Middle frontal gyrus (tissue), 1 donor: ENCODE results near the gene CDK14.

Source experiments
- DNase-seq: peaks from one replicate; pipeline ENCODE4 v3.0.0-alpha.2; 2015; ENCODE audit warnings: low spot score; ENCODE audit errors: extremely low spot score

The CDK14 gene

GRCh38 chr7:91187061-91187460 lies 590.9 kb downstream of the CDK14 start:
- no peak for DNase-seq

DNA sequence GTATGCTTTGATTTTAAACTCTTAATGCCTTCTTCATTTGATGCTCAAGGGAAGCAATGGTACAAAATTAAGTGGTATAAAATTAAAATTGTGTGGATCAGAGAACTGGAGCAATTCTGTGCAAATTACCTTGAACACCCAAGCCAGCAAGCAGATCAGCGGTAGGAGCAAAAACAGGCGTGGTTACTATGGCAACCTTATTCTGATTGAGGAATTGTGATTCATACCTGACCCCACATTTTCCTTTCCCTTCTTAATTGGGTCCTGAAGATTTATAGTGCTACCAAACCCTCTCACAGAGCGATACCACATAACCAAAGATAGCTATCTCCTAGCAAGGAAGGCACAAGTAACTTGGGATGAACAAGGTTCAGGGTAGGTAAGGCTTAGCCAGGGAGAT lies 595.6 kb downstream of the CDK14 start:
- no peak for DNase-seq

GRCh38 chr7:91193141-91193540 lies 597.0 kb downstream of the CDK14 start:
- DNase-seq, result no peak

DNA sequence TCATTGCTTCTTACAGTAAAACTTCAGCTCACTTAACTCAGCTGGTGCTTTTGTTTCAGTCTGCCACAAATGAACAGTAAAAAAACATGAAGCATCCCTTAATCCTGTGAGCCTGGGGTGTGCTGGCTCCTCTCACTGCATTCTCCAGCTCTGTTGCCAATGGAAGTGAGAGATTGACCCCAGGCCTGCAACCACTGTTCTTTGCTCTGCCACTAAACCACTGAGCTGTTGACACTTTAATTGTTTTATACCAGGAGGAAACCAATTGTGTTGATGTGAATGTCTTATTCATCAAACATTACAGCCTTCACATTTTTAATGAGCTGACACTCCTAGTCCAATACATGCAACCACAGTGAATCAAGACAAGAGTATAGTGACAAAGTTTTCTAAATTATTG lies 598.7 kb downstream of the CDK14 start:
- no peak for DNase-seq

GRCh38 chr7:91196058-91196457 lies 599.9 kb downstream of the CDK14 start:
- no peak for DNase-seq

GRCh38 chr7:91198371-91198770 lies 602.2 kb downstream of the CDK14 start:
- DNase-seq, result no peak

DNA sequence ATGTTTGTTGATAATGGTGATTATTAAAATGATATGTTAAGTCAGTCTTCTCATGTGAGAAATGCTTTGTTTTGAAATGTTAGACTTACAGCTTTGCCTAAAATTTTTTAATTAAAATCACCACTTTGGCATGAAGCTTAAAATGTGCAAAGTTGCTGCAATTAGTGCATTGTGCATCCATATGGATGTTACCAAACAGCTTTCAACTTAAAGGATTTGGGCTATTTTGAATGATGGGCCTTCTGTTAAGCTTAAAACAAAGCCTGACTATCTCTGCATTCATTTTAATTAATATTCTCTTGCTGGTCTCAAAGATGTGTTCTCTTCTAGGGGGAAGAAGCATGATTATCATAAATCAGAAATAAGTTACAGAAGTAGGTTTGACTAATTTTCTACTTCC lies 603.5 kb downstream of the CDK14 start:
- DNase-seq, result no peak

DNA sequence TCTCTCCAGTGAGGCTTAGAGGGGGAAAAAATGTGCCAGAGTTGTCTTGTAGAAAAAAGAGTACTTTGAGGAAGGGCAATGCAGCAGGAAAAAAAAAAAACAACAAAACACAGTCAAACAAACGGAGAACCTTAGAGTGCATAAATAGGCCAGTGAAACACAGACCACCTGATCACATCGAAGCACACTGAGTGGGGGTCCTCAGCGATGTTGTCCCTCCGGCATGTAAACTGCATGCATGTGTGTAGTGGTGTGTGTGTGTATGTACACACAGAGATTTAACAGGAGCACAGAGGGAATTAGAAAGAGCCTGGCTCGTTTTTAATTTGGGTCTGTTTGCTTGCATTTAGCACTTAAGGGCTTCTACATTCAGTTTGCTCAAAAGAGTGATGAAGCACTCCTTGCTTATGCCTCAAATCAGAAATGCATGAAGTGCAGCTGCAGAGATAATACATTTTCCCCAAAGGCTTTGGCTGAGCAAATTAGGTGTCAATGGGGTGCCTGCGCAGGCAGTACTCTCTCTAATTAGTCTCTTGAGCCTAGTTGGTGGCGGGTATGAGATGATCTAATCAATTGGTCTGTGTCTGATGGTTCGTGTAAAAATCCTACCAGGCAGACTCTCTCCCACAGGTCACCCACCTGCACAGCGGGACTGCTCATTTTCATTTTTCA lies 605.5 kb downstream of the CDK14 start:
- no peak for DNase-seq

DNA sequence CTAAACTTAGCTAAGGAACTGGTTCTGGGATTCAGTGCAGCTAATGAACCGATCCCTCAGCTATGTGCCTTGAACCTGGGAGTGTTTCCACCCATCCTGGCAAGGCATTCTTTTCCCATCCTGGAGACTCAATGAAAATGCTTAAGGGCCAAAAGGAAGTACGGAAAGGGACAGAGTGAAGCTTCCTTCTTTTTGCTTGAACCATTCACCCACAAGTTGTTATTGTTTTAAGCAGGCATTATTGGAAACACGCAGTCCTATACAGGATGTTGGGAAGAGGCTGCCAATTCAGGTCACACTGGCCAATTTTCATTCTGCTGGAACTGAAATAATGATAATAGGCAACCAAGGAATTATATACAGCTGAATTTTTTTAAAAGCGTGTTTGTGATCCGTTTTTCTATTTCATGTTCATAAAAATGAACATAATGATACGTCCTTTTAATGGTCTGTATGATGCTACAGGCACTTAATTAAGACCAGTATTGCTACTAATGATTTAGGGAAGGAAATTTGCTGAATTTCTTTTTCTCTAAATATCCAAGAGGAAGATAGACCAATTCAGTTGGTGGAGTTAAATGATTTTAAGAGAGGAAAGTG lies 610.3 kb downstream of the CDK14 start:
- DNase-seq, result no peak

DNA sequence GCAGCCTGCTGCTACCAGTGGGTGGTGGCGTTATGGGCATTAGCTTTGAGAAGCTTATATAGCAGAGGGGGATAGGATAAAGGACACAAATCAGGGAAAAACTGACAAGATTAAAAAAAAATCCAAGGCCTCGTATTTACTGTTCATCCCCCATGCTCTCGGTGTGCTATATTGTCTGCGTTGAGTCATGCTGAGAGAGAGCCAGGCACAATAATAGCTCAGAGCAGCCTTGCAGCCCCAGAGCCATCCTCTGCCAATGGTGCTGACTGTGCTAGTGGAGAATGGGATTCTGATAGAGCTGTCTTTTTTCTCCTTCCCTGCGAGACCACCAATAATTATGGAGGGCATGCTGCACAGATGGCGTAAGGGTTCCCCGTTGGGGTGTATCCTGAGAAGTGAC lies 616.5 kb downstream of the CDK14 start:
- DNase-seq, result no peak

- DNase-seq, result no peak
Measured at GRCh38 chr7:91226411-91226810, 630.3 kb downstream of the CDK14 start.

GRCh38 chr7:91228327-91228726 lies 632.2 kb downstream of the CDK14 start:
- DNase-seq, result no peak

- no peak for DNase-seq
Measured at GRCh38 chr7:91228927-91229558, 632.9 kb downstream of the CDK14 start.

DNA sequence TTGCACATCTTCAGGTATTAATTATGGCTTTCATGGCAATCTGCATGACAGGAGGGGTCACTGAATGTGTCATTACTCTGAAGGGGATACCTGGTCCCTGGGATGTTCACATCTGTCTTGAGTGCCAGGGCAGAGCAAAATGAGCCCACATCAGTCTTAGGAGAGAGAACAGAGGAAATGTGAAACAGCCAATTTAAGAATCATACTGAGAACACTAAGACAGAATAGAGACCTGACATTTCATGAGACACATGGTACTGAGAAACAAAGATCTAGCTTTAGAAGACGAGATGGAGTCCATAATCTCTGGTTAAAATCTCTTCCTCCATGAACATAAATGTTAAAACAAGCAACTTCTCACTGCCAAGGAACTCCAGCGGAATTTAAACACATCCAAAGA lies 634.0 kb downstream of the CDK14 start:
- DNase-seq, result no peak

DNA sequence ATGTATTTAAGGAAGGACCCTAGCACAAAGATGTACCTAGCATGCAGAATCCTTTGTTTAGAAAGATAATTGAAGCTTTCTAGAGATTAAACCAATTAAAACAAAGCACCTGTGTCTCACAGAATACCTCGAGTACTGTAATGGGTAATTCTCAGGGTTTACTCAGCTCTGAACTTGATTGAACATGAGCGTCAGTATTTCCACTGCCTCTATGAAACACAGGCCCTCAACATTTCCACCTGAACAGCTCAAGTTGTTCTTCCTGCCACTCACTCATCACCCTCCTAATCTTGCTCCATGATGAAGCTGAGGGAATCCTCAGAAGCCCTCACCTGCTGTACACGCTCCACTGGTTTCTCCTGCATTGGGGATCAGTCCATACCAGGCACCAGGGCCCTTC lies 634.4 kb downstream of the CDK14 start:
- DNase-seq, result no peak

GRCh38 chr7:91233212-91233611 lies 637.1 kb downstream of the CDK14 start:
- DNase-seq, result no peak

DNA sequence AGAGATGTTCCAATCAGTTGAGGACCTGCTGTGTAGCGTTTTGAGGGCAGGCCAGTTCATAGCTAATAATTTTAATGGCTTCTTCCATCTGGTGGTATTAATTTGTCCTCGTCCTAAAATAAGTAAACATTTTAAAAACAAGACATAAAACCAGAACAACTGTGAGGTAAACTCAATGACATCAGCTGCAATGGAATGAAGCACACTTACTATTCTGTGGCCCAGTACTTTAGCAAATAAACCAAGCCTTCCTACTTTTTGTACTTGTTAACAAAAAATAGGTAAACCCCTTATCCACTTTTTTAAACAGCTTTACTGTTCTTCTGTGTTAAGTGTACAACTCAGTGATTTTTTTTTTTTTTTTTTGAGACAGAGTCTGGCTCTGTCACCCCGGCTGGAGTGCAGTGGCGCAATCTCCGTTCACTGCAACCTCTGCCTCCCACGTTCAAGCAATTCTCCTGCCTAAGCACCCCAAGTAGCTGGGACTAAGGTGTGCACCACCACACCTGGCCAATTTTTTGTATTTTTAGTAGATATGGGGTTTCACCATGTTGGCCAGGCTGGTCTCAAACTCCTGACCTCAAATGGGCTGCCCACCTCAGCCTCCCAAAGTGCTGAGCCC lies 639.2 kb downstream of the CDK14 start:
- no peak for DNase-seq

DNA sequence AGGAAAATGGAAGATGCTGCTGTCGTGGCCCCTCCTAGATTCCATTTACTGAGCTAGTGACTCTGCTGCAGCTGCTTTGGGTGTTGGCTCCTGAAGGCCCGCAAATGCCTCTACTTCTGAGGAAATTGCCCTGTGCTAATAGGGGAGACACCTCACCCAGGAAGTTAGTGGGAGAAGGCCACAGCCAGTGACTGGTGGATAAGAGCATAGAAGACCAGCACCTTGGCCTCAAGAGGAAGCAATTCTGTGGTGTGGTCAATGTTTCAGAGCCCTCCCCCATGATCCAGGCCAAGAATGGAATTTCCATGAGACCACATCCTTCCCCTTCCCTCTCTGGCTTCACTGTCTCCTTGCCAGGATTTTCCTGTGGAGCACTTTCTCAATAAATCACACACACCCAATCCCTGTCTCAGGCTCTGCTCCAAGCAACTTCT lies 643.1 kb downstream of the CDK14 start:
- DNase-seq, result no peak

DNA sequence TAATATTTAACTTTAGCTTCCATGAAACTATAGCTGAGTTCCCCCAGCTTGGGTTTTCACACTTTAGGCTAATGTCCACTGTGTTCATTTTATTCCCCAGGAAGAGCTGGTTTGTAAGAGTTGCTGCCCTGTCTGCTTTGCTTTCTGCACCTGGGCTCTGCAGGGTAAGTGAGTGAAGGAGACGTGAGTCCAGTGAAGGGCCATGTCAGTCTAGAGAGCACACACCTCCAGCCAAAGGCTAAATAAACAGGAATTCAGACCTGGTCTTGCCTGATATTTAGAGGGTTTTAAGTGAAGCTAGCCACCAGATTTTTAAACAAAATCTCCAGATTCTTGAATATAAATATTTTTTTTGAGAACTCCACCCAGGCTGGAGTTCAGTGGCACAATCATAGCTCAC lies 643.7 kb downstream of the CDK14 start:
- no peak for DNase-seq

GRCh38 chr7:91240376-91240941 lies 644.3 kb downstream of the CDK14 start:
- DNase-seq, result no peak

GRCh38 chr7:91242097-91242844 lies 646.1 kb downstream of the CDK14 start:
- DNase-seq, result no peak
